Esophagus squamous epithelium (tissue), 4 donors: Measurements from ENCODE around the gene MYO7B.

Experiments used
- CTCF ChIP-seq, 6 experiments: fragments of 450-650 bp in 4 of 6; fragments of 200-600 bp in 2 of 6; sonication (generic) in 2 of 6; IDR thresholded peaks; one replicate each; pipeline ENCODE4 v1.5.1; 2016 to 2019; ENCODE audit warnings: antibody characterized with exemption in 6 of 6, mild to moderate bottlenecking in 4 of 6, moderate library complexity in 4 of 6
- POLR2A ChIP-seq, 4 donors: fragments of 450-650 bp; IDR thresholded peaks; one replicate each; pipeline ENCODE4 v1.6.1; 2017; ENCODE audit warnings: antibody characterized with exemption in 4 of 4, mild to moderate bottlenecking in 4 of 4, moderate library complexity in 3 of 4

- TF ChIP-seq CTCF (IDR thresholded peaks at IDR 0.05), result no peak
- TF ChIP-seq POLR2A (IDR thresholded peaks at IDR 0.05), result no peak
Observed at GRCh38 chr2:127523269-127523939, 12.1 kb upstream of the MYO7B start.
